Stomach smooth muscle (tissue), 2 donors: ENCODE measurements around the gene DCHS1.
"Not testable (repeated sequence)": the region's sequence is repeated elsewhere in the genome, so short reads cannot be mapped to it uniquely, and the experiment has no call there.

Source experiments
- H3K27ac ChIP-seq: one replicate; pipeline ENCODE4 v1.7.0; 2013; ENCODE audit warnings: mild to moderate bottlenecking, low read length, inconsistent platforms
- H3K27me3 ChIP-seq, 2 donors: one replicate each; pipeline ENCODE4 v1.7.0; 2013; ENCODE audit warnings: low read length in 2 of 2; ENCODE audit not compliant: insufficient read depth in 2 of 2, control insufficient read depth in 1 of 2
- H3K36me3 ChIP-seq, 2 donors: one replicate each; pipeline ENCODE4 v1.7.0; 2013; ENCODE audit warnings: low read length in 2 of 2; ENCODE audit not compliant: control insufficient read depth in 2 of 2, insufficient read depth in 2 of 2
- H3K4me1 ChIP-seq: one replicate; pipeline ENCODE4 v1.7.0; 2013; ENCODE audit warnings: low read length; ENCODE audit not compliant: control insufficient read depth, insufficient read depth
- H3K4me3 ChIP-seq, 2 donors: one replicate each; pipeline ENCODE4 v1.7.0; 2013; ENCODE audit warnings: low read length in 2 of 2
- H3K9ac ChIP-seq, 2 donors: one replicate each; pipeline ENCODE4 v1.7.0; 2013; ENCODE audit warnings: low read length in 2 of 2, mild to moderate bottlenecking in 1 of 2
- H3K9me3 ChIP-seq, 2 donors: one replicate each; pipeline ENCODE4 v1.7.0; 2013; ENCODE audit warnings: low read length in 2 of 2; ENCODE audit not compliant: control insufficient read depth in 2 of 2
- donor health status: healthy.
- donor health status: Pancreatic carcinoma.

The DCHS1 gene

GRCh38 chr11:6686006-6686405 is 30.4 kb upstream of the DCHS1 start:
- H3K9me3 ChIP-seq: no peaks in the 10 kb centered on the region
- no peak overlapping the region for H3K4me3 ChIP-seq
- H3K36me3 ChIP-seq: peaks cover 6 to 7% of the 10 kb centered on the region in 2 donors
- no peak overlapping the region for H3K27ac ChIP-seq
- H3K27me3 ChIP-seq: no peaks in the 10 kb centered on the region
- peaks cover 10% of the 10 kb centered on the region for H3K4me1 ChIP-seq
- no peak overlapping the region for H3K9ac ChIP-seq

- not testable (repeated sequence) for H3K27me3 ChIP-seq, H3K9me3 ChIP-seq, H3K27ac ChIP-seq
- peak overlapping the region in 1 of 2 donors; percentile 53 for H3K4me3 ChIP-seq
- H3K4me1 ChIP-seq: peaks cover 10% of the 10 kb centered on the region
- H3K36me3 ChIP-seq: peaks cover 10 to 12% of the 10 kb centered on the region in 2 donors
- peak overlapping the region in 1 of 2 donors; percentile 85 for H3K9ac ChIP-seq
Observed at GRCh38 chr11:6684068-6684467, 28.5 kb upstream of the DCHS1 start.

DNA sequence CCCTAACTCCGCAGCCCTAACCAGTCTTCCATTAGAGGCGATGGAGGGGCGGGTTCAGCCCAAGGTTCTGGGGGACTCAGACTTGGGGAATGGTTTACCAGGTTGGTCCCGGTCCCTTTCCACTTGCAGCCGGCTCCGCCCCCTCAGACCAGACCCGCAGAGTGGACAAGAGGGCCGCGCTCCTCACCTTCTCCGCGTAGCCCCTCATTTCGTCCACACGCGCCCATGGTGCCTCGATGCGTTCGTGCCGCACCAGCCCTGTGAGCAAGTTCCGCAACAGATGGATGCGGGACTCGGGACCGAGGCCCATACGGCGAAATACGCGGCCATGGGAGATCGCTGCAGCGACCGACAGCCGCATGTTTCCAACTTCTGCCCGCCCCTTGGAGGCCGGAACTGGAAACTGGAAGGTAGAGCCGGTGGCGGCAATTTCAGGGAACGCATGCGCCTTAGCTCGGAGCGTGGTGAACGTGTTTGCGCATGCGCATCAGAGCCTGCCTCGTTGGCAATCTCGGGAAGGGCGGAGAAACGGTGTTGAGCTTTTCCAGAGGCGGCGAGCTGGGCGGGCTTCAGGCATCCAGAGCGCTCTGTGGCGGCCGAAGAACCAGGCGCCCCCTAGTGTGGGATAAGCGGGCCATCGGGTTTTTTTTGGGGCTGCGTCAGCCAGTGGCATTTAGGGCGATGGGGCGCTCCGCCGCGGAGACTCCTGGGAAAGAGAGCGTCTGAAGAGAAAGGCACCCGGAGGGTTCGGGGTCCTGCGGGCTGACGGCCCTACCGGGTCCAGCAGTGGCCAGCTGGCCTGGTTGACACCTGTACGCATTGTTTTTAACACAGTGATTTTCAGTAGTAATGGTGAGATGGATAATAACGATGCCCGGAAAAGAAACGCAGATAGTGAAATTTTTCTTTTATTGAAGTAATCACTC is 27.6 kb upstream of the DCHS1 start, which contains the start of gene MRPL17:
TSS of gene MRPL17 (minus strand) at position 405 of the 926 bp plus-strand sequence. CDS start at position 361, 44 bp downstream.
- peak within 1 kb of the TSS; percentile 91 for H3K27ac ChIP-seq
- peak within 1 kb of the TSS; percentile 92 for H3K9ac ChIP-seq
- no peaks in the 10 kb centered on the region for H3K27me3 ChIP-seq
- peaks cover 10 to 12% of the 10 kb centered on the region in 2 donors for H3K36me3 ChIP-seq
- peak within 1 kb of the TSS; percentile 97 to 98 for H3K4me3 ChIP-seq
- H3K9me3 ChIP-seq: no peaks in the 10 kb centered on the region
- H3K4me1 ChIP-seq: peaks cover 10% of the 10 kb centered on the region

- Histone ChIP-seq H3K27ac (peak overlapping the region; percentile 91), H3K9me3 (no peaks in the 10 kb centered on the region), H3K27me3 (no peaks in the 10 kb centered on the region), H3K4me1 (peaks cover 10% of the 10 kb centered on the region), H3K9ac (peak overlapping the region; percentile 83 to 92), H3K4me3 (peak overlapping the region; percentile 97 to 98), H3K36me3 (peaks cover 10 to 12% of the 10 kb centered on the region in 2 donors)
Observed at GRCh38 chr11:6682591-6682935, 27.0 kb upstream of the DCHS1 start.

DNA sequence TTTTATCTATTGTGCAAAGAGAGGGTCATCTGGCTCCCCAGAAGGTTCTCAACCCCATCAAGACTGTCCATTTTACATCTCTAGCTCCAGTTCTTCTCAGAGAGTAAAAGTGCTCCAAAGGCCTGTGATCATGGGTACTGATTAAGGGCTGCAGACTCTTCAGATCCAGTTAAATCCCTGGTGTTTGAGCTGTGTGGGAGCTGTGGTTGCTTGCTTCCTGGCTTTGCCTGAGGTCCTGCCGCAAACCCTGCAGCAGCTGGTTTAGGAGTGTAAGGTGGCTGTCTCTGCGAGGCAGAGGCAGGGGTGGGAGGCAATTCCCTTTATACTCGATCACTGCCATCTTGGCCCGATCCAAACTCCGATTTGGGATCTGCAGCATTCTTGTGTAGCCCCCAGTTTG is 26.3 kb upstream of the DCHS1 start:
- Histone ChIP-seq H3K36me3 (peaks cover 10 to 12% of the 10 kb centered on the region in 2 donors), H3K27me3 (no peaks in the 10 kb centered on the region), H3K4me3 (peak overlapping the region; percentile 97 to 98), H3K4me1 (peaks cover 10% of the 10 kb centered on the region), H3K9ac (peak overlapping the region; percentile 83 to 92), H3K27ac (peak overlapping the region; percentile 91), H3K9me3 (no peaks in the 10 kb centered on the region)

DNA sequence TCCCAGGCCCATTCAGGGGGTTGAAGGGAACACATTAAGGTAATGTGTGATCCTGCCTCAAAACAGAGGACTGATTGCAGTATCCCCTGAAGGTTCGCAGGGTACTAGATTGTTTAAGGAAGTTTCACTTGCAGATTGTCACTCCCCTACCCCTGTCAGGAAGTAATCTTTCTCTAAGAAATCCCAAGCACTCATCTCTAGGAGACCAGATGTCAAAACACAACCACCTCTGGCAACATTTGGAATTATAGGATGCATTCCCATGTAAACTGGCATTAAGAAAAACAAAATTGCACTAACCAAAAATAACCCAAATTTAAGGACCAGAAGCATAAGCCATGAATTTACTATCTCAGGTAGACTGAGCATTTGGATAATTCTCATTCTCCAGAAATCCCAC is 25.9 kb upstream of the DCHS1 start:
- Histone ChIP-seq H3K4me3 (no peak overlapping the region), H3K27me3 (no peaks in the 10 kb centered on the region), H3K9me3 (no peaks in the 10 kb centered on the region), H3K4me1 (peaks cover 10% of the 10 kb centered on the region), H3K36me3 (peaks cover 10 to 12% of the 10 kb centered on the region in 2 donors), H3K27ac (no peak overlapping the region), H3K9ac (peak overlapping the region in 1 of 2 donors; percentile 14)

- no peaks in the 10 kb centered on the region for H3K9me3 ChIP-seq
- H3K4me1 ChIP-seq: peaks cover 3% of the 10 kb centered on the region
- H3K4me3 ChIP-seq: no peak overlapping the region
- no peaks in the 10 kb centered on the region for H3K27me3 ChIP-seq
- no peak overlapping the region for H3K9ac ChIP-seq
- H3K27ac ChIP-seq: no peak overlapping the region
- H3K36me3 ChIP-seq: peaks cover 10 to 12% of the 10 kb centered on the region in 2 donors
Observed at GRCh38 chr11:6677018-6677417, 21.4 kb upstream of the DCHS1 start.

DNA sequence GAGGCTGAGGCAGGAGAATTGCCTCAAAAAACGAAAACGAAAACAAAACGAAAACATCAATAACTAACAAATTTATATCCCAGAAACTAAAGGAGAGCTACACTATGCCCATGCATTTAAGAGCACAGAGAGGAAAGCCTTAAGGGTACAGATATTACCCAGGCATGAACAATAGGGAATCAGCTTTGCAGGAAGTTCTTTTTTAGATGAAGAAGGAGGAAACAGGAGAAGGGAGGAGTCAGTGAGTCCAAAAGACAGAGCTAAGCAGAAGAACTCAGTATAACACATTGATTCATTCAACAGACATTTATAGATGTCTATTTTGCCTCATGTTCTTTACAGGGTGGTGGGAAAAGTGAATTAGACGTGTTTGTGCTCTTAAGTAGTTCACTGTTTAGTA is 19.3 kb upstream of the DCHS1 start:
- H3K9me3 ChIP-seq: no peaks in the 10 kb centered on the region
- H3K36me3 ChIP-seq: no peaks in the 10 kb centered on the region
- no peaks in the 10 kb centered on the region for H3K4me1 ChIP-seq
- no peaks in the 10 kb centered on the region for H3K27me3 ChIP-seq
- no peak overlapping the region for H3K4me3 ChIP-seq
- no peak overlapping the region for H3K27ac ChIP-seq
- H3K9ac ChIP-seq: no peak overlapping the region

- Histone ChIP-seq H3K9ac (no peak overlapping the region), H3K36me3 (no peaks in the 10 kb centered on the region), H3K4me3 (no peak overlapping the region), H3K9me3 (no peaks in the 10 kb centered on the region), H3K4me1 (no peaks in the 10 kb centered on the region), H3K27ac (no peak overlapping the region), H3K27me3 (no peaks in the 10 kb centered on the region)
Observed at GRCh38 chr11:6674219-6674597, 18.6 kb upstream of the DCHS1 start.

DNA sequence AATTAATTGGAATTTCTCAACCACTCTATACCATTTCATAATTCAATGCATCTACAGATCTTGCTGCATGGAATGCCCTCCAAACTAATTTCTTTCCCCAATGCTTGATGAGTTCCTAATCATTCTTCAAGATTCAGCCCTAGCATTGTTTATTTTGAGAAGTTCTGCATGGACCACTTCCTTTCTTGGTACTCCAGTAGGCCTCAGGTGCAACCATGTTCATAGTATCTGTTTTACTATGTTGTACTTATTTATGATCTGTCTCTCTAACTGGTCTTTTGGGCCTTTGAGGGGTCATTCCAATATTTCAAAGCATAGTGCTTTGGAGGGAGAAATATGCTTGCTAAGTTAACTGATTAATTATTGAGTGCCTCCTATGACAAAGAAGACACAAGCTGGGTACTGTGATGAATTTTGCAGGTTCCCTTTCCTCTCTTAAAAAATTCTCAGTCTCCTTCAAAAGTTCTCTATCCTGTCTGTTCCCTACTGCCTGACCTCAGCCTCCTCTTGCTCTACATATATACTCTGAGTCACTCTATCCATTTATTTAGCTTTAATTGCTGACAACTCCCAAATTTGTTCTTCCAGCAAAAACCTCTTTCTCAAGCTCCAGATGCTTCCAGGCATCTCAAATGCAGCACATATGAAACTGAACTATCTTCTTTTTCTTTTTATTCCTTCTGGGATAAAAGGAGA is 18.1 kb upstream of the DCHS1 start:
- H3K4me3 ChIP-seq: no peak overlapping the region
- H3K27ac ChIP-seq: no peak overlapping the region
- H3K9me3 ChIP-seq: no peaks in the 10 kb centered on the region
- H3K36me3 ChIP-seq: no peaks in the 10 kb centered on the region
- no peaks in the 10 kb centered on the region for H3K4me1 ChIP-seq
- H3K27me3 ChIP-seq: no peaks in the 10 kb centered on the region
- H3K9ac ChIP-seq: no peak overlapping the region
